NCI-H526 treated with DMSO at 0.1 percent for 48 hours (cell line): ENCODE measurements around the gene UST.
A peak's percentile ranks its signal among the peaks of the same experiment; 100 is the strongest.

Source experiments
- DNase-seq: peaks from one replicate; lab custom pipeline; 2025; lab: John Stamatoyannopoulos, UW

Gene UST

DNA sequence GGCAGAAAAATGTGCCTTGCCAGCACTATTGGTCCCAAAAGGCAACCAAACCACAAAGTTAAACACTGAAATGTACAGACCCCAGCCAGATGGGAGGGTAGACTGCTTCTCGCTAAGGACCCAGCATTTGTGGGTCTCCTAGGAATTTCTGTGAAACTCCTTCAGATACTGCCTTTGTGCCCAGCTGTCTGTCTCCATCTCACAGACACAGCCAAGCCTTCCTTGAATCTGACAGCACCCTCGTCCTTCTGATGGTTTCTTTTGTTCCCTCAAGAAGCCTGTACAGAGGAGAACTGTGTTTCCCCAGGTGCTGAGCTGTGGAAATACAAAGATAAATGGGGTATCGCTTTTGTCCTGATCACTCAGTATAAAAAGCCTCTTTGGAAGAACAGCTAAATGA lies 316.6 kb downstream of the UST start:
- DNase-seq, result no peak

- DNase-seq, result no peak
Measured at GRCh38 chr6:149064001-149064659, 317.3 kb downstream of the UST start.

DNA sequence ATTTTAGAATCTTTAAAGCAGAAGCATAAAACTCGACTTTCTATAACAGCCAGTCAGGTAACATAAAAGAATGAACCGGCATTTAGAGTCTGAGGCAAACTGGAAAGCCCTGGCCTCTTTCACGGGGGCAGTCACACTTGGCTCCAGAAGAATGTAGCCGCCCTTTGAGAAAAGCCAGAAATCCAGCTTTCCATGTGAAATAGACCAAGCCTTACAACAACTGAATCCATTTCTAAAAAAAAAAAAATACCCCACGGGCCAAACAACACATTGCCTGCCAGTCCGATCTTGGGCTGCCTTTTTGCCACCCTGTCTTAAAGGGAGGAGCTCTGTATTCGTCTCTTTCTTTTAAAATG lies 317.8 kb downstream of the UST start:
- no peak for DNase-seq

- no peak for DNase-seq
Measured at GRCh38 chr6:149065121-149065520, 318.3 kb downstream of the UST start.

- no peak for DNase-seq
Measured at GRCh38 chr6:149065658-149066556, 319.1 kb downstream of the UST start.

- DNase-seq, result no peak
Measured at GRCh38 chr6:149071997-149072396, 325.2 kb downstream of the UST start.

- no peak for DNase-seq
Measured at GRCh38 chr6:149074832-149075258, 328.0 kb downstream of the UST start.

DNA sequence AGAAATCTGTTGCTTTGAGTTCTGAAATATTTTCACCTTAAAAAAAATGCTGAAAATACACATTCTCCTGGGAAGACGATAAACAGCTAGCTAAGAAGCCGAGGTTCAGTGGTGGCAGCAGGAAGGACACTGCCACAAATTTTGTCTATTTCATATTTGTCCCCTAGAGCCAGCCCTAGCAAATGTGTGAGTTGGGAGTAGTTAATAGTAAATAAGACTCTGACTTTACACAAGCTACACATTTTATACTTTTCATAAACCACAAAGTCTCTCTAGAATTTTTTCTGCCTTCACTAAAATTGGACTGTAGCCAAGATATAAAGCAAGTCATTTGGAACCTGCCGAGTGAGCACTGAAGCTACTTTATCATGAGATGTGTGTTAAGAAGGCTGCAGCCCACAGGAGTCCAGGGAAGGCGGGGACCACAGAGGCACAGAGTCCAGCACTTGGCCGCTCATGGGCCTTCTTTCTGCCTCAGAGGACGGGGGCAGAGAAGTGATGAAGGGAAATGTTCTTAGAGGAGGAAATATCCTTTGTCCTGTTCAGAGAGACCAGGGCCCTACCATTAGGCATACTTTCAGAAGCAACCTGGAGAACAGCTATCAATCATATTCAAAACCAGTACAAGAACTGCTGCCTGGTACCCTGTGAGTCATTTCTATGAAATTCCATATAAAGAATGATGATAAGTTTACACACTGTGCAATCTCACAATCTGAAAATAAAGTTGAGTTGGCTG lies 329.0 kb downstream of the UST start:
- no peak for DNase-seq

- DNase-seq, result no peak
Measured at GRCh38 chr6:149076355-149076734, 329.5 kb downstream of the UST start.

- no peak for DNase-seq
Measured at GRCh38 chr6:149077208-149077607, 330.4 kb downstream of the UST start.

DNA sequence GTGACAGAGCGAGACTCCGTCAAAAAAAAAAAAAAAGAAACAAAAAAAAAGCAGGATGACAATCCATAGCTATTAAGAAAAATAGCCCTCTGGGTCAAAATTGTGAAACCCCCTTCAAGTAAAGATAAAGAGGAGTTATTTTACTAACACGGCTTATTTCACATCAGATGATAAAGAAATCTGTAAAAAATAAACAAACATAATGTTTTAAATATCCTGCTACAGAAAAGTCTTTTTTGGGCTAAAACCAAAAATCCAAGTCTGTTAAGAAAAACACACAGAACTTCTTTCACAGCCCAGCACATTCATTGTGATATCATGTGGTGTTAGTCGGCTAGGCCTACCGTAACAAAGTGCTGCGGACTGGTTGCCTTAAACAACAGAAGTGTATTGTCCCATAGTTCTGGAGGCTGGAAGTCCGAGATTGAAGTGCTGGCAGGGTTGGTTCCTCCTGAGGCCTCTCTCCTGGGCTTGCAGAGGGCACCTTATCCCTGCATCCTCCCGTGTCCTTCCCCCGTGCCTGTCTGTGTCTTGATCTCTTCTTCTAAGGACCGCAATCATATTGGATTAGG lies 331.5 kb downstream of the UST start:
- DNase-seq, result no peak

- DNase-seq, result no peak
Measured at GRCh38 chr6:149079456-149079855, 332.6 kb downstream of the UST start.

DNA sequence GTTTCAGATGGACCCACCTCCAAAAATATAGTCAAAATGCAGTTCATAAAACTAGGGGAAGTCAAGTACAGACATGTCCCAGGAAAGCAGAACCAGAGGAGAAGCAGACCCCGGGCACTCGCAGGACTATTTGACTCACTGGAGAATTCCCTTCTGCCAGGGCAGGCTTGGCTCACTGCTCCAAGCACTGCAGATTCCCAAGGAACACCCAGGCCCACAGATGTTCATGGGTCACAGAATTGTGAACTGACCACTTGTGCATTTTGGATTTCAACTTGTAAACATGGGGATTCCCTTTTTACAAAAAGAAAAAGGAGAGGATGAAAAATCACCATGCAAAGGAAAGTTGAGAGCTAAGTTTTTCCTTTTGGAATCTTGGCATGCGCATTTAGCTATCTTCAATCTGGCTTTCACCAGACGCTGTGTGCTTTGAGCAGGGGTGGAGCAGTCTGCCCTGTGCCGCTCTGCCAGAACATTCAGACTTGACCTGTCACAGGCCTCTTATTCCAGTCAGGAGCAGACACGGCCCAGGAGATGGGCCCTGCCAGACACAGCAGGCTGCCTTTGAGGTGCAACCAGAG lies 333.2 kb downstream of the UST start:
- DNase-seq, result no peak

GRCh38 chr6:149080511-149080910 lies 333.7 kb downstream of the UST start:
- no peak for DNase-seq

DNA sequence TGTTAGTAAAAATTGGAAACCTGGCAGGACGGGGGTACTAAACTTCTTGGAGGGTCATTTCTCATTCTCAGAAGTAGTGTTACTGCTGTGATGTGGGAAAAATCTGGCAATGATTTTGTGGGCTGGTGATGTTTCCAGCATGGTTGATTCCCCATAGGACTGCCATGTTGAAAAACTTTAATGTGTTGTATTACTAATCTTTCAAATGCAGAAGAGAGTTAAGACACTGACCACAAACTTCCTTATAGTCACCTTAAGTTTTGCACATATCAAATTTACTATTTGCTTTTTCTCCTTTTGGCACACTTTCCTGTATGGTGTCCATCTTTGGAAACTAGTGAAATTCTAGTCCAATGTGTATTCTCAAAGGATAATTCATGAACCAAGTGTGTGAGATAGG lies 334.5 kb downstream of the UST start:
- no peak for DNase-seq

DNA sequence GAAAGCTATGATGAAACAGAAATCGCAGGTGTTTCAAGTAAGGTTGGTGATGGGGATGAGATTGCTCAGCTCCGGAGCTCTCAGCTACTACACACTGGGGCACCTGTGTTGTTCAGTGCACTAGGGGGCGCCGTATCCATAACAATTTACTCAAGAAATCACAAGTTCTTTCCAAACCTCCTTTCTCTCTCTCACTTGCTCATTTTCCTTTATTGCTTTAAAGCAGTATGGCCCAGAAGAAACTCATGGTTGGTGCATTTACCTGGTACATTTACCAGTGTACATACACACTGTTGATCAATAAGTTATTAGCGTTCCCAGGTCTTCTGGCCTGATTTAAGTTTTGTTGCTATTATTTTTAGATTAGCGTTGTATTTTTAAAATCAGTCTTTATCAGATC lies 335.5 kb downstream of the UST start:
- peak; percentile 40 for DNase-seq

GRCh38 chr6:149084026-149084425 lies 337.2 kb downstream of the UST start:
- DNase-seq, result no peak

- DNase-seq, result no peak
Measured at GRCh38 chr6:149084808-149085556, 338.2 kb downstream of the UST start.

DNA sequence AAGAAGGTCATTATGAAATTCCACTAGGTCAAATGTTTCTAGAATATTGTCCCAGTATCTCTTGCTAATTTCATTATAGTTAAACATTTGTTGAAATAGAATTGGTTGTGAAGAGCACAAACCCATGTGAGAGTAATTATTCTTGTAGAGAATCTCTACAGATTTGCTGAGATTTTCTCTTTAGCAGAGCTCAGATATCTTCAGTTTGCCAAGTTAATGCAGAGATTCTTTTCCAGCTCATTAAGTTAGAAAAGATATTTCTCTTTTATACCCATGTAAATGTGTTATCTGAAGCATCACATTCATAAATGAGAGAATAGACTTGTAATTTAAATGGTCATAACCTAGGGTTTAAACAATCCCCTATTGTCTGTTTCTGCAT lies 338.7 kb downstream of the UST start:
- no peak for DNase-seq

DNA sequence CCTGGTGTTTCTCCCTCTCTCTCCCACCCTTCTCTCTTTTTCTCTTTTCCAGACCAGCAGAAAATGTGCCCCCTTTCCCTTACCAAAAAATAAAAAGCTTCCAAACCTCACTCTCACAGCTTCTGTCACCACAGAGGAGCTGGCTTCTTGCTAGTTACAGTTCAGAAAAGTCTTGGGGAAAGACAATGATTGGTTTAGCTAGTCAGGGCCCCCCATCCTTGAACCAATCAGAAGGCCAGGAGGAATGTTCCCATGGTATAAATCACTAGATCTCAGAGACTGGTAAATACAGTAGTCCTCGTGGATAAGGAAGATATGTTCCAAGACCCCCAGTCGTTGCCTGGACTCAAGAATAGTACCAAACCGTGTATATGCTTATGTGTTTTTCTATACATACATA lies 339.5 kb downstream of the UST start:
- DNase-seq, result no peak

GRCh38 chr6:149087898-149088297 lies 341.1 kb downstream of the UST start:
- DNase-seq, result no peak

GRCh38 chr6:149088361-149088760 lies 341.5 kb downstream of the UST start:
- no peak for DNase-seq
